HepG2 (cell line): ENCODE data around the gene AHSA1. TPM values are rescaled to one million over a fixed set of nuclear protein-coding genes. Genes with fewer than 3 reads are reported as not detected.

Source experiments
- CEBPG ChIP-seq: IDR thresholded peaks from 2 replicates; pipeline ENCODE4 v1.6.1; 2016
- KMT2B ChIP-seq: IDR thresholded peaks from 2 replicates; pipeline ENCODE4 v1.6.1; 2016; ENCODE audit warnings: missing genetic modification reagents, missing compliant biosample characterization
- MAFG ChIP-seq: sonication (generic); formaldehyde crosslinking; IDR thresholded peaks from 2 replicates; pipeline ENCODE4 v1.5.1; 2020; ENCODE audit warnings: mild to moderate bottlenecking, missing genetic modification reagents
- NBN ChIP-seq: fragments of 450-650 bp; conservative IDR thresholded peaks from 2 replicates; pipeline ENCODE4 v1.6.1; 2017
- POLR2AphosphoS2 ChIP-seq: IDR thresholded peaks from 2 replicates; pipeline ENCODE4 v1.6.1; 2011; ENCODE audit warnings: low read depth, low read length, improper control_type of control experiment
- PPARG ChIP-seq: conservative IDR thresholded peaks from 2 replicates; pipeline ENCODE4 v1.6.1; 2016; ENCODE audit warnings: missing biosample characterization, missing genetic modification reagents
- ZBTB8A ChIP-seq: sonication (generic); formaldehyde crosslinking; IDR thresholded peaks from 2 replicates; pipeline ENCODE4 v1.4.0; 2020; ENCODE audit warnings: mild to moderate bottlenecking, low read depth, missing genetic modification reagents, borderline replicate concordance
- ZFAT ChIP-seq: sonication (generic); formaldehyde crosslinking; conservative IDR thresholded peaks from 2 replicates; pipeline ENCODE4 v1.8.1; 2023; ENCODE audit warnings: missing genetic modification reagents, inconsistent platforms
- ZNF335 ChIP-seq: sonication (generic); formaldehyde crosslinking; IDR thresholded peaks from 2 replicates; pipeline ENCODE4 v1.4.0; 2020; ENCODE audit warnings: missing genetic modification reagents
- ZNF44 ChIP-seq: sonication (generic); formaldehyde crosslinking; IDR thresholded peaks from 2 replicates; pipeline ENCODE4 v1.5.1; 2020; ENCODE audit warnings: mild to moderate bottlenecking, missing genetic modification reagents
- ZNF558 ChIP-seq: sonication (generic); formaldehyde crosslinking; IDR thresholded peaks from 2 replicates; pipeline ENCODE4 v1.9.0; 2022; ENCODE audit warnings: mild to moderate bottlenecking, missing genetic modification reagents, borderline replicate concordance
- ZNF713 ChIP-seq: sonication (generic); formaldehyde crosslinking; IDR thresholded peaks from 2 replicates; pipeline ENCODE4 v1.4.0; 2020; ENCODE audit warnings: mild to moderate bottlenecking, missing genetic modification reagents
- polyA plus RNA-seq, 8 experiments: library from polyadenylated mRNA; depleted of rRNA in 3 of 8; stranded (reverse) in 7 of 8; unstranded in 1 of 8; fragments of >200 nt; fragmentation: Illumina TruSeq in 4 of 8; extraction: Trizol in 4 of 8; gene quantifications; 2 replicates each; pipeline versions ENCODE4 v1.2.1 to v1.2.3, GENCODE V29; 2011 to 2016; ENCODE audit warnings: low read depth in 4 of 8, missing spikeins in 1 of 8, mixed read lengths in 1 of 8; ENCODE audit not compliant: insufficient read depth in 1 of 8
- total RNA-seq, 5 experiments: library from RNA; depleted of rRNA; stranded (reverse); fragments of >200 nt; fragmentation: Illumina TruSeq; extraction: Trizol; gene quantifications; 2 replicates each; pipeline ENCODE4 v1.2.3, GENCODE V29; 2016; ENCODE audit warnings: low read depth in 1 of 5
- TF ChIP-seq, protein P1 (sequence below): sonication (generic); formaldehyde crosslinking; IDR thresholded peaks from 2 replicates; pipeline ENCODE4 v1.4.0; 2020; ENCODE audit warnings: missing genetic modification reagents, low read depth, mild to moderate bottlenecking, borderline replicate concordance
- TF ChIP-seq, protein P2 (sequence below): sonication (generic); formaldehyde crosslinking; IDR thresholded peaks from 2 replicates; pipeline ENCODE4 v1.4.0; 2020; ENCODE audit warnings: missing genetic modification reagents
- TF ChIP-seq, protein P3 (sequence below): sonication (generic); formaldehyde crosslinking; IDR thresholded peaks from 2 replicates; pipeline ENCODE4 v1.5.0; 2020; ENCODE audit warnings: missing genetic modification reagents
- TF ChIP-seq, protein P4 (sequence below): sonication (generic); formaldehyde crosslinking; IDR thresholded peaks from 2 replicates; pipeline ENCODE4 v1.4.0; 2020; ENCODE audit warnings: missing genetic modification reagents
- TF ChIP-seq, protein P5 (sequence below): sonication (generic); formaldehyde crosslinking; conservative IDR thresholded peaks from 2 replicates; pipeline ENCODE4 v1.4.0; 2020; ENCODE audit warnings: missing genetic modification reagents

Gene AHSA1
- total and polyA plus RNA-seq, 2 of the 13 experiments (the other 11 are each of a cell fraction or from before 2014, with no cell fraction given) = 113 to 241 TPM

DNA sequence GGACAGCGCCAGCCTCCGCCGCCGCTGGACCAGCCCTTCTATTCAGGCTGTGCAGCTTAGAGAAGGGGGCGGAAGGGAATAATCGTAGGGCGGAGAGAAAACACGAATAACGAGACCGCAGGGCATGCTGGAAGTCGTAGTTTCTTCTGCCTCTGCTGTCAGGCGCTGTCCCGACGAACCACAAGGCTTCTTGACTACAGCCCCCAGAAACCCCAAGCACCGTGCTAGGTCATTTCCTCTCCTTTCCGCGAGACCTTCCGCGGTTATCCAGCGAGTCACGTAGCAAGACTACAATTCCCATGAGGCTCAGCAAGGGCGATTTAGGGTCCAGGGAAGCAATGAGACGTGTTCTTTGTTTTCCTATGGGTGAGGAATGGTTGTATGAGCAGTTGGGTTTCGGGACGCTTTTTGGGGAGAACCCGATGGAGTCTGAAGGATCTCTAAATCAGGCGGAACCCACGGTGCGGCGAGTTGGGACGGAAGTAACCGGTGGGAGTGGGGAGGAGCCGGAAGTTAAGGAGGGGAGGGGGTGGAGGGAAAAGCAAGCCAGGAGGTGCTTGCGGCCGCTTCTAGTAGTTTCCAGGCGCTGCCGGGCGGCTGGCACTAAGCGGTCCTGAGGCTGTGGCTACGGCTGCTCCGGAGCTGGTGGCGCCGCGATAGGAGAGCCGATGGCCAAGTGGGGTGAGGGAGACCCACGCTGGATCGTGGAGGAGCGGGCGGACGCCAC lies at the start of gene AHSA1, which contains the start of gene VIPAS39 (continued):
- TF ChIP-seq, protein P1, sequence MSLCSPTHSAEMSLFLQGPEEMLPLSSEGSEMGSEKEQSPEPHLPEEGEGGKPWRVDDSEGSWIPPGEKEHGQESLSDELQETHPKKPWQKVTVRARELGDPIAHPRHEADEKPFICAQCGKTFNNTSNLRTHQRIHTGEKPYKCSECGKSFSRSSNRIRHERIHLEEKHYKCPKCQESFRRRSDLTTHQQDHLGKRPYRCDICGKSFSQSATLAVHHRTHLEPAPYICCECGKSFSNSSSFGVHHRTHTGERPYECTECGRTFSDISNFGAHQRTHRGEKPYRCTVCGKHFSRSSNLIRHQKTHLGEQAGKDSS (CRISPR knock-in tag) = peak; percentile 65; the same call in 1 of the 2 replicates
- TF ChIP-seq KMT2B (CRISPR knock-in tag) = peak; percentile 32; the same call in 1 of the 2 replicates
- no peak for TF ChIP-seq NBN
- no peak for TF ChIP-seq ZFAT (CRISPR knock-in tag)
- TF ChIP-seq PPARG (CRISPR knock-in tag) = no peak
- TF ChIP-seq ZNF558 (CRISPR knock-in tag) = peak; percentile 46; the same call in 1 of the 2 replicates
- no peak; the same call in 1 of the 2 replicates for TF ChIP-seq ZNF44 (CRISPR knock-in tag)
- no peak for TF ChIP-seq CEBPG (CRISPR knock-in tag)
- TF ChIP-seq ZNF713 (CRISPR knock-in tag) = no peak
- TF ChIP-seq, protein P2, sequence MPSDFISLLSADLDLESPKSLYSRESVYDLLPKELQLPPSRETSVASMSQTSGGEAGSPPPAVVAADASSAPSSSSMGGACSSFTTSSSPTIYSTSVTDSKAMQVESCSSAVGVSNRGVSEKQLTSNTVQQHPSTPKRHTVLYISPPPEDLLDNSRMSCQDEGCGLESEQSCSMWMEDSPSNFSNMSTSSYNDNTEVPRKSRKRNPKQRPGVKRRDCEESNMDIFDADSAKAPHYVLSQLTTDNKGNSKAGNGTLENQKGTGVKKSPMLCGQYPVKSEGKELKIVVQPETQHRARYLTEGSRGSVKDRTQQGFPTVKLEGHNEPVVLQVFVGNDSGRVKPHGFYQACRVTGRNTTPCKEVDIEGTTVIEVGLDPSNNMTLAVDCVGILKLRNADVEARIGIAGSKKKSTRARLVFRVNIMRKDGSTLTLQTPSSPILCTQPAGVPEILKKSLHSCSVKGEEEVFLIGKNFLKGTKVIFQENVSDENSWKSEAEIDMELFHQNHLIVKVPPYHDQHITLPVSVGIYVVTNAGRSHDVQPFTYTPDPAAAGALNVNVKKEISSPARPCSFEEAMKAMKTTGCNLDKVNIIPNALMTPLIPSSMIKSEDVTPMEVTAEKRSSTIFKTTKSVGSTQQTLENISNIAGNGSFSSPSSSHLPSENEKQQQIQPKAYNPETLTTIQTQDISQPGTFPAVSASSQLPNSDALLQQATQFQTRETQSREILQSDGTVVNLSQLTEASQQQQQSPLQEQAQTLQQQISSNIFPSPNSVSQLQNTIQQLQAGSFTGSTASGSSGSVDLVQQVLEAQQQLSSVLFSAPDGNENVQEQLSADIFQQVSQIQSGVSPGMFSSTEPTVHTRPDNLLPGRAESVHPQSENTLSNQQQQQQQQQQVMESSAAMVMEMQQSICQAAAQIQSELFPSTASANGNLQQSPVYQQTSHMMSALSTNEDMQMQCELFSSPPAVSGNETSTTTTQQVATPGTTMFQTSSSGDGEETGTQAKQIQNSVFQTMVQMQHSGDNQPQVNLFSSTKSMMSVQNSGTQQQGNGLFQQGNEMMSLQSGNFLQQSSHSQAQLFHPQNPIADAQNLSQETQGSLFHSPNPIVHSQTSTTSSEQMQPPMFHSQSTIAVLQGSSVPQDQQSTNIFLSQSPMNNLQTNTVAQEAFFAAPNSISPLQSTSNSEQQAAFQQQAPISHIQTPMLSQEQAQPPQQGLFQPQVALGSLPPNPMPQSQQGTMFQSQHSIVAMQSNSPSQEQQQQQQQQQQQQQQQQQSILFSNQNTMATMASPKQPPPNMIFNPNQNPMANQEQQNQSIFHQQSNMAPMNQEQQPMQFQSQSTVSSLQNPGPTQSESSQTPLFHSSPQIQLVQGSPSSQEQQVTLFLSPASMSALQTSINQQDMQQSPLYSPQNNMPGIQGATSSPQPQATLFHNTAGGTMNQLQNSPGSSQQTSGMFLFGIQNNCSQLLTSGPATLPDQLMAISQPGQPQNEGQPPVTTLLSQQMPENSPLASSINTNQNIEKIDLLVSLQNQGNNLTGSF (CRISPR knock-in tag) = no peak
- peak; percentile 60; the same call in 1 of the 2 replicates for TF ChIP-seq ZBTB8A (CRISPR knock-in tag)
- TF ChIP-seq ZNF335 = peak; percentile 81; the same call in 1 of the 2 replicates
- TF ChIP-seq, protein P3, sequence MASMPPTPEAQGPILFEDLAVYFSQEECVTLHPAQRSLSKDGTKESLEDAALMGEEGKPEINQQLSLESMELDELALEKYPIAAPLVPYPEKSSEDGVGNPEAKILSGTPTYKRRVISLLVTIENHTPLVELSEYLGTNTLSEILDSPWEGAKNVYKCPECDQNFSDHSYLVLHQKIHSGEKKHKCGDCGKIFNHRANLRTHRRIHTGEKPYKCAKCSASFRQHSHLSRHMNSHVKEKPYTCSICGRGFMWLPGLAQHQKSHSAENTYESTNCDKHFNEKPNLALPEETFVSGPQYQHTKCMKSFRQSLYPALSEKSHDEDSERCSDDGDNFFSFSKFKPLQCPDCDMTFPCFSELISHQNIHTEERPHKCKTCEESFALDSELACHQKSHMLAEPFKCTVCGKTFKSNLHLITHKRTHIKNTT (CRISPR knock-in tag) = no peak
- TF ChIP-seq POLR2AphosphoS2 = no peak
- TF ChIP-seq MAFG (CRISPR knock-in tag) = no peak
- TF ChIP-seq, protein P4, sequence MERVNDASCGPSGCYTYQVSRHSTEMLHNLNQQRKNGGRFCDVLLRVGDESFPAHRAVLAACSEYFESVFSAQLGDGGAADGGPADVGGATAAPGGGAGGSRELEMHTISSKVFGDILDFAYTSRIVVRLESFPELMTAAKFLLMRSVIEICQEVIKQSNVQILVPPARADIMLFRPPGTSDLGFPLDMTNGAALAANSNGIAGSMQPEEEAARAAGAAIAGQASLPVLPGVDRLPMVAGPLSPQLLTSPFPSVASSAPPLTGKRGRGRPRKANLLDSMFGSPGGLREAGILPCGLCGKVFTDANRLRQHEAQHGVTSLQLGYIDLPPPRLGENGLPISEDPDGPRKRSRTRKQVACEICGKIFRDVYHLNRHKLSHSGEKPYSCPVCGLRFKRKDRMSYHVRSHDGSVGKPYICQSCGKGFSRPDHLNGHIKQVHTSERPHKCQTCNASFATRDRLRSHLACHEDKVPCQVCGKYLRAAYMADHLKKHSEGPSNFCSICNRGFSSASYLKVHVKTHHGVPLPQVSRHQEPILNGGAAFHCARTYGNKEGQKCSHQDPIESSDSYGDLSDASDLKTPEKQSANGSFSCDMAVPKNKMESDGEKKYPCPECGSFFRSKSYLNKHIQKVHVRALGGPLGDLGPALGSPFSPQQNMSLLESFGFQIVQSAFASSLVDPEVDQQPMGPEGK (CRISPR knock-in tag) = peak; percentile 49; the same call in 1 of the 2 replicates
- TF ChIP-seq, protein P5, sequence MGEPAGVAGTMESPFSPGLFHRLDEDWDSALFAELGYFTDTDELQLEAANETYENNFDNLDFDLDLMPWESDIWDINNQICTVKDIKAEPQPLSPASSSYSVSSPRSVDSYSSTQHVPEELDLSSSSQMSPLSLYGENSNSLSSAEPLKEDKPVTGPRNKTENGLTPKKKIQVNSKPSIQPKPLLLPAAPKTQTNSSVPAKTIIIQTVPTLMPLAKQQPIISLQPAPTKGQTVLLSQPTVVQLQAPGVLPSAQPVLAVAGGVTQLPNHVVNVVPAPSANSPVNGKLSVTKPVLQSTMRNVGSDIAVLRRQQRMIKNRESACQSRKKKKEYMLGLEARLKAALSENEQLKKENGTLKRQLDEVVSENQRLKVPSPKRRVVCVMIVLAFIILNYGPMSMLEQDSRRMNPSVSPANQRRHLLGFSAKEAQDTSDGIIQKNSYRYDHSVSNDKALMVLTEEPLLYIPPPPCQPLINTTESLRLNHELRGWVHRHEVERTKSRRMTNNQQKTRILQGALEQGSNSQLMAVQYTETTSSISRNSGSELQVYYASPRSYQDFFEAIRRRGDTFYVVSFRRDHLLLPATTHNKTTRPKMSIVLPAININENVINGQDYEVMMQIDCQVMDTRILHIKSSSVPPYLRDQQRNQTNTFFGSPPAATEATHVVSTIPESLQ (CRISPR knock-in tag) = 0 out of 2 replicates have a peak, but pooled peaks have one; percentile 47
